Astrocyte (in vitro differentiated cells and primary cell): Measurements from ENCODE around the gene MACO1.

Experiments
- EZH2 ChIP-seq: IDR thresholded peaks from 2 replicates; pipeline ENCODE4 v1.6.1; 2012; ENCODE audit warnings: mild to moderate bottlenecking, low read length, inconsistent platforms; ENCODE audit not compliant: insufficient read depth
- TF ChIP-seq, protein P1 (sequence below): IDR thresholded peaks from 2 replicates; pipeline ENCODE4 v1.5.1; 2011; ENCODE audit warnings: low read depth, mild to moderate bottlenecking, inconsistent platforms, low read length, moderate library complexity; ENCODE audit not compliant: insufficient read depth

GRCh38 chr1:25513666-25514065, 83.0 kb downstream of the MACO1 start:
- TF ChIP-seq EZH2, result no peak
- TF ChIP-seq, protein P1, sequence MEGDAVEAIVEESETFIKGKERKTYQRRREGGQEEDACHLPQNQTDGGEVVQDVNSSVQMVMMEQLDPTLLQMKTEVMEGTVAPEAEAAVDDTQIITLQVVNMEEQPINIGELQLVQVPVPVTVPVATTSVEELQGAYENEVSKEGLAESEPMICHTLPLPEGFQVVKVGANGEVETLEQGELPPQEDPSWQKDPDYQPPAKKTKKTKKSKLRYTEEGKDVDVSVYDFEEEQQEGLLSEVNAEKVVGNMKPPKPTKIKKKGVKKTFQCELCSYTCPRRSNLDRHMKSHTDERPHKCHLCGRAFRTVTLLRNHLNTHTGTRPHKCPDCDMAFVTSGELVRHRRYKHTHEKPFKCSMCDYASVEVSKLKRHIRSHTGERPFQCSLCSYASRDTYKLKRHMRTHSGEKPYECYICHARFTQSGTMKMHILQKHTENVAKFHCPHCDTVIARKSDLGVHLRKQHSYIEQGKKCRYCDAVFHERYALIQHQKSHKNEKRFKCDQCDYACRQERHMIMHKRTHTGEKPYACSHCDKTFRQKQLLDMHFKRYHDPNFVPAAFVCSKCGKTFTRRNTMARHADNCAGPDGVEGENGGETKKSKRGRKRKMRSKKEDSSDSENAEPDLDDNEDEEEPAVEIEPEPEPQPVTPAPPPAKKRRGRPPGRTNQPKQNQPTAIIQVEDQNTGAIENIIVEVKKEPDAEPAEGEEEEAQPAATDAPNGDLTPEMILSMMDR, result no peak
